HCT116 (cell line): ENCODE results near the gene SNRPA1. TPM values are rescaled to one million over a fixed set of nuclear protein-coding genes. Genes with fewer than 3 reads are reported as not detected.

Experiments used
- ATAC-seq: fragments of 200-7000 bp; cut with Tn5 transposase; 2 replicates; pipeline ENCODE4 v1.9.1; 2020; ENCODE audit warnings: mild to moderate bottlenecking, moderate library complexity
- BruUV-seq: library from RNA; stranded (reverse); fragments of 400-500 nt; replicated peaks from 2 replicates; lab custom pipeline; 2021; lab: Mats Ljungman, UMichigan
- CTCF ChIA-PET: fragments of 300-600 bp; sonication (Branson Sonifier 250); formaldehyde crosslinking; loops from one replicate; lab custom pipeline; 2021; ENCODE audit warnings: antibody characterized with exemption; lab: Charles Lee
- POLR2A ChIA-PET: fragments of 300-600, 350-600 bp; sonication (Branson Sonifier 250); formaldehyde crosslinking; loops from one replicate; lab custom pipeline; 2021; ENCODE audit warnings: antibody characterized with exemption; lab: Charles Lee
- RAD21 ChIA-PET, 2 experiments: fragments of 300-600 bp; sonication (Branson Sonifier 250); formaldehyde crosslinking; loops; one replicate each; lab custom pipeline; 2023; ENCODE audit warnings: low total read pairs in 2 of 2; ENCODE audit not compliant: uncharacterized antibody in 2 of 2, unreplicated experiment in 2 of 2, low non-redundant PET in 1 of 2; lab: Charles Lee
- DNase-seq: peaks from one replicate; pipeline ENCODE4 v3.0.0-alpha.2; 2010; ENCODE audit warnings: low read depth, low spot score
- H2AFZ ChIP-seq: fragments of 200-600 bp; shearing (Covaris generic), sonication (generic); 2 replicates; pipeline ENCODE4 v1.6.1; 2017; ENCODE audit warnings: low read depth, mixed run types, mixed read lengths, antibody characterized with exemption, low read length; ENCODE audit not compliant: poor library complexity, severe bottlenecking
- H3K27ac ChIP-seq: 2 replicates; pipeline ENCODE4 v1.5.1; 2012; ENCODE audit warnings: low read depth, low read length
- H3K27me3 ChIP-seq: fragments of 200-600 bp; sonication (generic); 2 replicates; pipeline ENCODE4 v1.6.1; 2016; ENCODE audit warnings: mixed run types, low read length, mixed read lengths; ENCODE audit not compliant: insufficient read depth
- H3K36me3 ChIP-seq, 2 experiments: fragments of 200-500 bp in 1 of 2; fragments of 200-600 bp in 1 of 2; sonication (Bioruptor generic) in 1 of 2; sonication (generic) in 1 of 2; 2 replicates each; pipeline versions ENCODE4 v1.5.1 to v1.6.1; 2014 to 2016; ENCODE audit warnings: low read length in 2 of 2, inconsistent platforms in 1 of 2, mixed read lengths in 1 of 2, mixed run types in 1 of 2; ENCODE audit not compliant: insufficient read depth in 2 of 2, control insufficient read depth in 1 of 2
- H3K4me1 ChIP-seq, 2 experiments: fragments of 200-600 bp in 1 of 2; sonication (generic) in 1 of 2; 2 replicates each; pipeline versions ENCODE4 v1.5.1 to v1.6.1; 2012 to 2017; ENCODE audit warnings: low read length in 2 of 2, inconsistent platforms in 1 of 2, mild to moderate bottlenecking in 1 of 2, mixed read lengths in 1 of 2, mixed run types in 1 of 2, moderate library complexity in 1 of 2; ENCODE audit not compliant: insufficient read depth in 2 of 2, control insufficient read depth in 1 of 2
- H3K4me2 ChIP-seq: fragments of 200-600 bp; sonication (generic); 2 replicates; pipeline ENCODE4 v1.6.1; 2017; ENCODE audit warnings: mixed run types, low read length, mixed read lengths
- H3K4me3 ChIP-seq, 2 experiments: fragments of 200-600 bp in 1 of 2; sonication (generic) in 1 of 2; replicated peaks in 1 of 2; 2 replicates each; pipeline ENCODE4 v1.5.1; 2011 to 2016; ENCODE audit warnings: low read length in 2 of 2, control low read depth in 1 of 2, low read depth in 1 of 2, mild to moderate bottlenecking in 1 of 2, mixed read lengths in 1 of 2, mixed run types in 1 of 2
- H3K79me2 ChIP-seq: fragments of 200-600 bp; sonication (generic); 2 replicates; pipeline ENCODE4 v1.6.1; 2017; ENCODE audit warnings: mild to moderate bottlenecking, mixed run types, low read length, moderate library complexity, mixed read lengths; ENCODE audit not compliant: insufficient read depth
- H3K9ac ChIP-seq: fragments of 200-600 bp; sonication (generic); 2 replicates; pipeline ENCODE4 v1.6.1; 2016; ENCODE audit warnings: low read length, mixed read lengths
- H3K9me2 ChIP-seq: fragments of 200-600 bp; sonication (generic), shearing (Covaris generic); 2 replicates; pipeline ENCODE4 v1.6.1; 2017; ENCODE audit warnings: mixed run types, mild to moderate bottlenecking, moderate library complexity; ENCODE audit not compliant: insufficient read depth
- H3K9me3 ChIP-seq, 2 experiments: fragments of 200-500 bp in 1 of 2; fragments of 200-600 bp in 1 of 2; sonication (Bioruptor generic) in 1 of 2; sonication (generic) in 1 of 2; 2 replicates each; pipeline ENCODE4 v1.6.1; 2014 to 2017; ENCODE audit warnings: low read length in 2 of 2, mixed read lengths in 2 of 2, inconsistent platforms in 1 of 2, low read depth in 1 of 2, mild to moderate bottlenecking in 1 of 2, mixed run types in 1 of 2, moderate library complexity in 1 of 2; ENCODE audit not compliant: control insufficient read depth in 1 of 2, insufficient read depth in 1 of 2
- H4K20me1 ChIP-seq: fragments of 200-600 bp; sonication (generic), shearing (Covaris generic); 2 replicates; pipeline ENCODE4 v1.6.1; 2017; ENCODE audit warnings: mixed run types, mild to moderate bottlenecking, moderate library complexity; ENCODE audit not compliant: insufficient read depth
- CEBPB ChIP-seq: IDR thresholded peaks from 2 replicates; pipeline ENCODE4 v1.6.1; 2012; ENCODE audit warnings: low read depth
- EGR1 ChIP-seq: IDR thresholded peaks from 2 replicates; pipeline ENCODE4 v1.6.1; 2012; ENCODE audit warnings: low read depth
- ELF1 ChIP-seq: IDR thresholded peaks from 2 replicates; pipeline ENCODE4 v1.6.1; 2012; ENCODE audit warnings: low read depth, borderline replicate concordance
- EZH2 ChIP-seq: fragments of 200-600 bp; sonication (generic); IDR thresholded peaks from 2 replicates; pipeline ENCODE4 v1.6.1; 2017; ENCODE audit warnings: antibody characterized with exemption, mixed run types
- FOSL1 ChIP-seq: IDR thresholded peaks from 2 replicates; pipeline ENCODE4 v1.6.1; 2012; ENCODE audit warnings: low read depth
- JUND ChIP-seq: IDR thresholded peaks from 2 replicates; pipeline ENCODE4 v1.6.1; 2012
- POLR2A ChIP-seq: IDR thresholded peaks from 2 replicates; pipeline ENCODE4 v1.7.0; 2011; ENCODE audit warnings: borderline replicate concordance; ENCODE audit not compliant: insufficient read depth, insufficient read length; ENCODE audit errors: extremely low read depth
- POLR2AphosphoS5 ChIP-seq: IDR thresholded peaks from 2 replicates; pipeline ENCODE4 v1.6.1; 2011; ENCODE audit warnings: mild to moderate bottlenecking, low read depth, low read length, moderate library complexity
- RAD21 ChIP-seq: IDR thresholded peaks from 2 replicates; pipeline ENCODE4 v1.6.1; 2012; ENCODE audit warnings: low read depth, mild to moderate bottlenecking
- SIN3A ChIP-seq: IDR thresholded peaks from 2 replicates; pipeline ENCODE4 v1.6.1; 2012; ENCODE audit warnings: low read depth
- SP1 ChIP-seq: IDR thresholded peaks from 2 replicates; pipeline ENCODE4 v1.6.1; 2012; ENCODE audit warnings: low read depth
- SRF ChIP-seq: IDR thresholded peaks from 2 replicates; pipeline ENCODE4 v1.6.1; 2012; ENCODE audit warnings: low read depth
- TCF7L2 ChIP-seq: IDR thresholded peaks from 2 replicates; pipeline ENCODE4 v1.7.0; 2011; ENCODE audit warnings: borderline replicate concordance, inconsistent platforms; ENCODE audit not compliant: insufficient read depth, insufficient read length; ENCODE audit errors: extremely low read depth
- YY1 ChIP-seq: IDR thresholded peaks from 2 replicates; pipeline ENCODE4 v1.6.1; 2011; ENCODE audit warnings: low read length, low read depth, moderate library complexity, mild to moderate bottlenecking; ENCODE audit not compliant: insufficient replicate concordance; ENCODE audit errors: extremely low read depth
- ZFX ChIP-seq: fragments of 450-650 bp; IDR thresholded peaks from 2 replicates; pipeline ENCODE4 v1.6.1; 2017
- ZNF274 ChIP-seq: fragments of 200-500 bp; sonication (Bioruptor generic); IDR thresholded peaks from 2 replicates; pipeline ENCODE4 v1.6.1; 2014; ENCODE audit warnings: mild to moderate bottlenecking, low read depth, low read length, inconsistent platforms
- intact Hi-C: fragments of 100-400 bp; cut with micrococcal nuclease; formaldehyde crosslinking; loops from 2 replicates; pipeline ENCODE4 v1.10.0; 2022
- total RNA-seq: library from RNA; stranded (reverse); gene quantifications from one replicate; pipeline ENCODE4 v1.2.1, GENCODE V29; 2021; ENCODE audit not compliant: unreplicated experiment
- TF ChIP-seq, protein P1 (sequence below): IDR thresholded peaks from 2 replicates; pipeline ENCODE4 v1.6.1; 2012
- TF ChIP-seq, protein P2 (sequence below): IDR thresholded peaks from 2 replicates; pipeline ENCODE4 v1.6.1; 2012
- TF ChIP-seq, protein P3 (sequence below): IDR thresholded peaks from 2 replicates; pipeline ENCODE4 v1.6.1; 2011; ENCODE audit warnings: mild to moderate bottlenecking, low read length, moderate library complexity; ENCODE audit not compliant: insufficient replicate concordance; ENCODE audit errors: extremely low read depth

SNRPA1 gene
- total RNA-seq, 1 experiment from 2014 or later: 104 TPM

DNA sequence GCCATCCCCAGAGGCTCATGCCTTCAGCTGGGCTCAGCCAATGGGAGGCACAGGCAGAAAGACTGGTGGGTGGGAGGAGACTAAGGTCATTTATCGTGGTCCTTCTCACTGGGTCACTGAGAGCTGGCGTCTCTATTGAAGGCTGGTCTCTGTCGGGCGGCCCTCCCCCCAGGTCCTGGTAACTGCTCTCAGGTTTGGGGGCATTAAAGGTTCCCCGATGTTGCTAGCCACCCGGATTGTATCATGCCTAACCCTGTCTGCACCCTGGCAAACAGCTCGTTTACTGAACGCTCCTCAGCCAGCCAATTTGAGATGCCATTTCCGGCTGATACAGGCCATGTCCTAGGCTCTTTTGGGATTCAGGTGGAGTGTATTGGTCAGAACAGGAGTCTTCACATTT lies 28.3 kb downstream of the SNRPA1 start:
- no peaks in the 10 kb centered on the region for H3K4me1 ChIP-seq
- intact Hi-C loops: no loop called here
- no peaks in the 10 kb centered on the region for H4K20me1 ChIP-seq
- H3K9ac ChIP-seq: no peak overlapping the region
- CTCF ChIA-PET: interaction anchor here (1.7 kb wide), 1 partner anchor 9 kb away, joined by 7 read pairs; no protein-coding TSS in a partner anchor
- H3K27ac ChIP-seq: no peak overlapping the region
- H3K4me3 ChIP-seq: no peak overlapping the region
- H3K9me3 ChIP-seq: no peaks in the 10 kb centered on the region
- RAD21 ChIA-PET: no interaction called here
- POLR2A ChIA-PET: no interaction called here
- ATAC-seq: no peak
- TF ChIP-seq, protein P1, sequence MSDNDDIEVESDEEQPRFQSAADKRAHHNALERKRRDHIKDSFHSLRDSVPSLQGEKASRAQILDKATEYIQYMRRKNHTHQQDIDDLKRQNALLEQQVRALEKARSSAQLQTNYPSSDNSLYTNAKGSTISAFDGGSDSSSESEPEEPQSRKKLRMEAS: no peak
- no peak for TF ChIP-seq ZNF274
- no peak for TF ChIP-seq POLR2A
- no peak for TF ChIP-seq ZFX
- no peak for TF ChIP-seq EGR1
- no peak for TF ChIP-seq SIN3A
- TF ChIP-seq ELF1: no peak
- no peak for TF ChIP-seq EZH2
- no peak for TF ChIP-seq YY1
- no peak for TF ChIP-seq RAD21
- no peak for TF ChIP-seq JUND
- no peak for TF ChIP-seq TCF7L2
- H3K27me3 ChIP-seq: no peaks in the 10 kb centered on the region
- H3K36me3 ChIP-seq: peaks cover 10 to 19% of the 10 kb centered on the region in 2 experiments; a peak in 3 of 4 replicates
- no peak overlapping the region for H2AFZ ChIP-seq
- H3K9me2 ChIP-seq: no peaks in the 10 kb centered on the region
- H3K79me2 ChIP-seq: no peaks in the 10 kb centered on the region
- no peak for DNase-seq
- H3K4me2 ChIP-seq: no peak overlapping the region
- BruUV-seq: no TSS peak

DNA sequence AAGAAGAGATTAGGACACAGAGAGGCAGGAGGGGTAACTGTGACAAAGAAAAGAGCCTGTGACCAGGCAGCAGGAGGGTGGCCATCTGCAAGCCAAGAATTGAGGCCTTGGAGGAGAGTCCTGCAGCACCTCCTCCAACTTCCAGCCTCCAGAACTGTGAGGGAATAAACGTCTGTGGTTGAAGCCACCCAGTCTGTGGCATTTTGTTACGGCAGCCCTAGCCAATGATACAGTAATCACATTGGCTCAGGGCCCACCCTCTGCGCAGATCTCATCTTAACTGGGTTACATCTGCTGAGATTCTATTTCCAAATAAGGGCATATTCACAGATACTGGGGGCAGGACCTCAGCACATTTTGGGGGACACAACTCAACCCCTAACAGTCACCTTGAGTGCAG lies 29.0 kb downstream of the SNRPA1 start:
- H3K27ac ChIP-seq: no peak overlapping the region
- ChIA-PET RAD21 (no interaction called here), POLR2A (no interaction called here), CTCF (no interaction called here)
- no peak overlapping the region for H2AFZ ChIP-seq
- no peaks in the 10 kb centered on the region for H4K20me1 ChIP-seq
- H3K36me3 ChIP-seq: peaks cover 5 to 11% of the 10 kb centered on the region in 2 experiments; a peak in 1 of 4 replicates
- H3K4me2 ChIP-seq: no peak overlapping the region
- no peaks in the 10 kb centered on the region for H3K79me2 ChIP-seq
- no peaks in the 10 kb centered on the region for H3K4me1 ChIP-seq
- H3K9me3 ChIP-seq: no peaks in the 10 kb centered on the region
- no peaks in the 10 kb centered on the region for H3K27me3 ChIP-seq
- ATAC-seq (no peak), DNase-seq (no peak)
- no peak overlapping the region for H3K4me3 ChIP-seq
- no peak overlapping the region for H3K9ac ChIP-seq
- no TSS peak for BruUV-seq
- intact Hi-C loops: no loop called here
- no peaks in the 10 kb centered on the region for H3K9me2 ChIP-seq
- TF ChIP-seq JUND: no peak
- TF ChIP-seq EZH2: no peak
- no peak for TF ChIP-seq SP1
- TF ChIP-seq SRF: no peak
- TF ChIP-seq TCF7L2: no peak
- TF ChIP-seq FOSL1: no peak
- TF ChIP-seq POLR2AphosphoS5: no peak
- TF ChIP-seq RAD21: no peak
- TF ChIP-seq POLR2A: no peak
- no peak for TF ChIP-seq ELF1
- no peak for TF ChIP-seq EGR1
- TF ChIP-seq CEBPB: no peak
- TF ChIP-seq, protein P2, sequence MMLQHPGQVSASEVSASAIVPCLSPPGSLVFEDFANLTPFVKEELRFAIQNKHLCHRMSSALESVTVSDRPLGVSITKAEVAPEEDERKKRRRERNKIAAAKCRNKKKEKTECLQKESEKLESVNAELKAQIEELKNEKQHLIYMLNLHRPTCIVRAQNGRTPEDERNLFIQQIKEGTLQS: no peak
- TF ChIP-seq, protein P3, sequence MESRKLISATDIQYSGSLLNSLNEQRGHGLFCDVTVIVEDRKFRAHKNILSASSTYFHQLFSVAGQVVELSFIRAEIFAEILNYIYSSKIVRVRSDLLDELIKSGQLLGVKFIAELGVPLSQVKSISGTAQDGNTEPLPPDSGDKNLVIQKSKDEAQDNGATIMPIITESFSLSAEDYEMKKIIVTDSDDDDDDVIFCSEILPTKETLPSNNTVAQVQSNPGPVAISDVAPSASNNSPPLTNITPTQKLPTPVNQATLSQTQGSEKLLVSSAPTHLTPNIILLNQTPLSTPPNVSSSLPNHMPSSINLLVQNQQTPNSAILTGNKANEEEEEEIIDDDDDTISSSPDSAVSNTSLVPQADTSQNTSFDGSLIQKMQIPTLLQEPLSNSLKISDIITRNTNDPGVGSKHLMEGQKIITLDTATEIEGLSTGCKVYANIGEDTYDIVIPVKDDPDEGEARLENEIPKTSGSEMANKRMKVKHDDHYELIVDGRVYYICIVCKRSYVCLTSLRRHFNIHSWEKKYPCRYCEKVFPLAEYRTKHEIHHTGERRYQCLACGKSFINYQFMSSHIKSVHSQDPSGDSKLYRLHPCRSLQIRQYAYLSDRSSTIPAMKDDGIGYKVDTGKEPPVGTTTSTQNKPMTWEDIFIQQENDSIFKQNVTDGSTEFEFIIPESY: no peak
- TF ChIP-seq SIN3A: no peak
